Measurements from ENCODE around the gene FGR. TPM values are rescaled to one million over a fixed set of nuclear protein-coding genes. Genes with fewer than 3 reads are reported as not detected.
"Not testable (repeated sequence)": the region's sequence is repeated elsewhere in the genome, so short reads cannot be mapped to it uniquely, and the experiment has no call there.

The FGR gene
- total RNA-seq, 1 donor from 2014 or later, result 15.3 TPM

GRCh38 chr1:27623327-27624212, 11.4 kb downstream of the FGR start:
- no peak for DNase-seq (ENCODE audit: low spot score)
- intact Hi-C loops (cut with DNase I), result no loop called here
- ATAC-seq, result no peak

GRCh38 chr1:27622828-27623227, 12.2 kb downstream of the FGR start:
- no peak for ATAC-seq
- no peak for DNase-seq (ENCODE audit: low spot score)
- intact Hi-C loops (cut with DNase I), result no loop called here

GRCh38 chr1:27621051-27621920, 13.7 kb downstream of the FGR start:
- DNase-seq (ENCODE audit: low spot score) (no peak), ATAC-seq (no peak)
- intact Hi-C loops (cut with DNase I), result no loop called here

GRCh38 chr1:27619782-27620438, 15.1 kb downstream of the FGR start:
- intact Hi-C loops (cut with DNase I); DNase-seq (ENCODE audit: low spot score); ATAC-seq: not testable (repeated sequence)

GRCh38 chr1:27618341-27619082, 16.5 kb downstream of the FGR start:
- intact Hi-C loops (cut with DNase I), result no loop called here
- no peak for ATAC-seq
- no peak for DNase-seq (ENCODE audit: low spot score)

- DNase-seq (ENCODE audit: low spot score) (no peak), ATAC-seq (no peak)
- intact Hi-C loops (cut with DNase I), result no loop called here
Measured at GRCh38 chr1:27617420-27617819, 17.6 kb downstream of the FGR start.

GRCh38 chr1:27616441-27616840, 18.5 kb downstream of the FGR start:
- intact Hi-C loops (cut with DNase I), result no loop called here
- DNase-seq (ENCODE audit: low spot score) (no peak), ATAC-seq (no peak)

- intact Hi-C loops (cut with DNase I), result no loop called here
- no peak for DNase-seq (ENCODE audit: low spot score)
- peak; percentile 18 for ATAC-seq
Measured at GRCh38 chr1:27615346-27616192, 19.4 kb downstream of the FGR start.

GRCh38 chr1:27614625-27615344, 20.2 kb downstream of the FGR start:
- DNase-seq (ENCODE audit: low spot score), result no peak
- intact Hi-C loops (cut with DNase I), result no loop called here
- peak; percentile 38 for ATAC-seq

GRCh38 chr1:27614043-27614624, 20.9 kb downstream of the FGR start:
- intact Hi-C loops (cut with DNase I), result no loop called here
- no peak for ATAC-seq
- DNase-seq (ENCODE audit: low spot score), result no peak

- DNase-seq (ENCODE audit: low spot score) (no peak), ATAC-seq (no peak)
- intact Hi-C loops (cut with DNase I), result no loop called here
Measured at GRCh38 chr1:27612718-27613117, 22.3 kb downstream of the FGR start.

- ATAC-seq (no peak), DNase-seq (ENCODE audit: low spot score) (no peak)
- intact Hi-C loops (cut with DNase I), result no loop called here
Measured at GRCh38 chr1:27611450-27611849, 23.5 kb downstream of the FGR start.

- intact Hi-C loops (cut with DNase I), result loop anchor here (2.0 kb wide), 1 partner anchor 53 kb away; no protein-coding TSS in a partner anchor
- ATAC-seq (no peak), DNase-seq (ENCODE audit: low spot score) (no peak)
Measured at GRCh38 chr1:27609618-27610240, 25.3 kb downstream of the FGR start.

GRCh38 chr1:27609210-27609555, 25.8 kb downstream of the FGR start:
- ATAC-seq (no peak), DNase-seq (ENCODE audit: low spot score) (no peak)
- intact Hi-C loops (cut with DNase I), result loop anchor here (2.0 kb wide), 1 partner anchor 54 kb away; no protein-coding TSS in a partner anchor

GRCh38 chr1:27607239-27607804, 27.7 kb downstream of the FGR start:
- intact Hi-C loops (cut with DNase I), result no loop called here
- peak; percentile 43 for ATAC-seq
- no peak for DNase-seq (ENCODE audit: low spot score)

- ATAC-seq, result no peak
- no peak for DNase-seq (ENCODE audit: low spot score)
- intact Hi-C loops (cut with DNase I), result no loop called here
Measured at GRCh38 chr1:27606708-27607238, 28.2 kb downstream of the FGR start.

All from sciatic nerve (tissue), 2 donors.